NCI-H446 treated with DMSO at 0.1 percent for 48 hours (cell line): Measurements from ENCODE around the gene TNFSF10.
"Not testable (repeated sequence)": the region's sequence is repeated elsewhere in the genome, so short reads cannot be mapped to it uniquely, and the experiment has no call there.

ENCODE experiments used
- DNase-seq: peaks from one replicate; lab custom pipeline; 2025; lab: John Stamatoyannopoulos, UW

TNFSF10 gene

DNA sequence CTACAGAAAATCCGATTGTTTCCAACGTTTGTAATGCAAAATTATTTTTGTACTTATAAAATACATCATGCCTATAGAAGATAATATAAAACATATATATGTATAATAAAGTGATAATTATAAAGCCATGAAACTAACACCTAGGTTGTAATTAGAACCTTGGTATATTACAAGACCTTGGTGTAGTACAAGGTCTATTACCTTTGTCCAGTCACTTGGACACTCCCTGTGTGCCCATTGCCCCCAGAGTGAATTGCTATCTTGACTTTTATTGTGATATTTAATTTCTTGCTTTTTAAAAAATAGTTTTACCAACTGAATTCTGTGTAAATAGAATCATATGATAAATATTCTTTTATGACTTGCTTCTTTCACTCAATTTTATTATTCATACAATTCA, 20.7 kb upstream of the TNFSF10 start:
- DNase-seq, result no peak

DNA sequence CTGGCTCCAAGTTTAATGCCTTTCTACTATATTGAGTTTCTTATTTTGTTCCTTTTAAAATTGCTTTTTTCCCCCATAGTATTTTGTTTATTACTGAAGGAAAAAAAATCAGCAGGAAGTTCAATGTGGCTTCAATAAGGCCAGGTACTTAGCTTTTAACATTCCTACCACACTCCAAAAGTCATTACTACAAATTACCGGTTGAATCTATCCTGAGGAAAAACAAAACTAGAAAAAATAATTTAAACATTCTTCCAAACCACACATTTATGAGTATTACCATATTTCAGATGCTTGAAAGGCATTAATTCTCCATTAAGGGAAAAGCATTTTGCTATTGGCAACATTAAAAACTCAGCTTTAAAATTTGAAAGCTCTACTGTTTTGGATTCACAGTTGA, 20.2 kb upstream of the TNFSF10 start:
- no peak for DNase-seq

DNA sequence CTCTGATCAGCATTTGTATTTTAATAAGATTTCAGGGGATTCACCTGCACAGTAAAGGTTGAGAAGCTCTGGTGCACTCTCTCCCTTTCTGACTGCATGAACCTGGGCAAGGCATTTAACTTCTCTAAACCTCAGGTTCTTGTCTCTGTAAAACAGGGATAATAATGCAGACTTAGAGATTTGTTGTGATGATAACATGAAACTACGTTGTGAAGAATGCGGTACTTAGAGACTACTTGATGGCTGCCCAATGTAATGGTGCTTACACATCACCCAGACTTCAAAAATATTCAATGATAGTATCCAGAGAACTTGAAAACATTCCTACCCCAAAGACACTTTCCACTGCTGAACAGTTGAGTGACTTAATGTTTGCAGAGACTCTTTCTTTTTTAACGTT, 19.8 kb upstream of the TNFSF10 start:
- DNase-seq, result no peak

DNA sequence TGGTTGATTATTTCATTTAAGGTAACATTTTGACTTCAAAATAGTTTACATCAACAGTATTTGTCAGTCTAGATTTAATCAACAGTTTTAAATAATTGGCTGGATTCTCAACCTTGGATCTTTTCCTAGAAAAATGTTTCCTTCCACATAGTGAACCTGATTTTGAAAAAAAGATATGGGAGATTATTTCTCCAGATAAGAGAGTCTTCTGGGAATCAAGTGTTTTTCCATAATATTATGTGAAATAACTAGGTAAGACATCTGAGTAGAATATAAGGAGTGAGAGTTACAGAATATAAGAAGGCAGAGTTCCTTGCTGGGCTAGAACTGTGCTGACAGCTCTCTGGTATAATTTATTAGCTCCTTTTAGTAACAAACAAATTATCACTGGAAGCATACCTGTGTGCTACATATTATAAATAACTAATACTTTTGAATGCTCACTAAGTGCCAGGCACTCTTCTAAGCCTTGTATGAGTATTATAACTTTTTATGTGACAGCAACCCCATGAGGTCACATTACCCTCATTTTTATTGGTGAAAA, 18.8 kb upstream of the TNFSF10 start:
- no peak for DNase-seq

DNA sequence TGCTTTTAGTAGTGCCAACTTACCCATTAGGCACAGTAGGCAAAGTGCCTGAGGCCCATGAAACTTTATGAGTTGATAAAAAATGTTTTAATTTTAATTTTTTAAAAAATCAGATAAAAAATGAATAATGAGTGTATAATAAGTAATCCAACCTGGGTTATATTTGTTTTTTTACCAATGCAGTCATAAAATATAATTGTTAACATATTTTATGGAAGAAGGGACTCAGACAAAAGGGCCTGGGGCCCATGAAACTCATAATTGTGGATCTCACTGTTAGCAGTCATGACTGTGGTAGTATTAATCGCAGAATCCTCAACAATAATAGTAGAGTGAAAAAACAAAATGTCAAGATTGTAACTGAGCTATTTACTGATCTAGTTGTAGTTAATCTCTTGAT, 16.8 kb upstream of the TNFSF10 start:
- no peak for DNase-seq

DNA sequence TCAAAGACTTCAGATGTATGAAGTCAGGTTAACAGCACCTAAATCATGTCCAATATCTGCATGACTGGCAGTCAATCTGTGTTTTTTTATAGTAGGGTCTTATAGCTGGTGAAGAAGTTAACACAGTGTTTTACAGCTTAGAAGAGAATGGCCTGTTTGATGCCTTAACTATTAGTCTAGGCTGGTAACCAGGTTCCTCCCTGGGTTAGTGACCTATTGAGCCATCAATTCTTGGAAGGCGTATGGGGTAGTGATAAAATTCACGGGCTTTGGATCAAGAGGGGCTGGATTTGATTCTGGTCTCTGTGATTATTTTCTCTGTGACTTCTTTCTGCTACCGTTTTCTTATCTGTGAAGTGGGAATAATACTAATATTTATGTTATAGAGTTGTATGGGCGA, 16.0 kb upstream of the TNFSF10 start:
- DNase-seq, result no peak

DNA sequence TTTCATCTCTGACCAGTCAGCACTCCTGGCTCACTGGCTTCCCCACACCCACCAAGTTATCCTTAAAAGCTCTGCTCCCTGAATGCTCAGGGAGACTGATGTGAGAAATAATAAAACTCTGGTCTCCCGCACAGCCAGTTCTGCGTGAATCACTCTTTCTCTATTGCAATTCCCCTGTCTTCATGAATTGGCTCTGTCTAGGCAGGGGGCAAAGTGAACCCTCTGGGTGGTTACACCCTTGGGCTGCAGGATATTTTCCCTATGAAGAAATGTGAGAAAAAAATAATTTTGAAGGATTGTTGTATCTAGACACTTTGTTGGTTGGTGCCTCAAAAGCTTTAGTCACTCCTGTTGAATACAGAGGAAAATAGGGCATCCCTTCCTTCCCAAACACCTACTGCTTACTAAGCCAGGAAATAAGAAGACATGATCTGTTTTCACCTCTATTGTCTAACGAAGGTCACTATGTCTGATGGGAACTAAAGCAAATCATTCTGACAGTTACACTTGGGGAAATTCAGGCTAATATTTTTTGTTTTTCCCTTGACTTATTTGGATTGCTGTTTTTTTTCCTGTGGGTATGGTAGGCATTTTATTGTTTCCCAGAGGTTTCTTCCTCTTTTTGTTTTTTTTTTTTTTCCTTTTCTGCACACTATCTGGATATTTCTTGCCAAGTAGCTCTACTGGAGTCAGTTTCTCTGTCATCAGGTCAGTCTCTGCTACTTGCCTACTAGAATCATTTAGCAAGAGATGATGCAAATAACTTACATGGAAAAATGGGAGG, 15.3 kb upstream of the TNFSF10 start:
- DNase-seq, result no peak

DNA sequence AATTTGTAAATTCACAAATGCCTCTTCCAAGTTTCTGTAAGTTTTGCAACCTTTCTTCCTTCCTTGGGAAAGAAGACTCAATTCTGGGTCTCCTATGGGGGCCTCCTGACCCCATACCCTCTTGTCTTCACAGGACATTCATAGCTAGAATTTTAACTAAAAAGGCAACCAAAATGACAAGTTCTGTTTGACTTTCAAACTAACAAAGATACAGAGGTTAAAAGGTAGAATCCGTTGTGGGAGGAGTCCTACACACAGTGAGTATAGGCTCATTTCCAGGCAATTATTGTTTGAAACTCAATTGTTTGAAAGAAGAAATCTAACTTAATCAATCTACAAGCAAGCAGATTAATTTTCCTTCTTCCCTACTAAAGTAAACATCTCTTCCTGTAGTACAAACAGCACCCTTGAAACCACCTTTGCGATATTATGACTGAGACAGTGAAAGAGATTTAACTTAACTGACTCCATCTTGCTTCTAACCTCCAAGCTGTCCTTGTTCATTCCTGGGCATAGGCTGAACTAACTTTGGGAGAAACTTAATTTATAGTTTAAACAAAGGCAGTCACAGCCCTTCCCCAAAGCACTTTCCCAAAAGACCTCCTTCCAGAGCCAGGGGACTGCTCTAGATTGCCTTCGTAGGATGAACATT, 14.4 kb upstream of the TNFSF10 start:
- DNase-seq, result no peak

DNA sequence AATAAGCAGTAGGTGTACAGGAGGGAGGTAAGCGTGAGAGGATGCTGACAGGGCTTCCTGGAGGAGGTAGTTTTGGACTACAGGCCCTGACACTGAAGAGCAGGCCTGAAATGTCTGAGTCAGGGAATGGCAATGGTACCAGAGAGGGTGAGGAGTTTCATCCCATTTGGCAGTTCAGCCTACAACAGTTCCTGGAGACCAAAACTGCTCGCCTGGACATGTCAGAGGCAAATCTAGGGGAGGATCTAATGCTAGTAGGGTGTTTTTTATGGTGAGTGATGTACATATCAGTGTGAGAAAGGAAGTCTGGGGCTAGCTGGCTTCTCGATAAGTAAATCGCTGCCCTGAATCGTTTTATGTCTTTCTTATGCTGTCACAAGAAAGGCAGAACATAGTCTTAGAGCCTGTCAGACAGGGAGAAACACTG, 13.8 kb upstream of the TNFSF10 start:
- DNase-seq, result no peak

DNA sequence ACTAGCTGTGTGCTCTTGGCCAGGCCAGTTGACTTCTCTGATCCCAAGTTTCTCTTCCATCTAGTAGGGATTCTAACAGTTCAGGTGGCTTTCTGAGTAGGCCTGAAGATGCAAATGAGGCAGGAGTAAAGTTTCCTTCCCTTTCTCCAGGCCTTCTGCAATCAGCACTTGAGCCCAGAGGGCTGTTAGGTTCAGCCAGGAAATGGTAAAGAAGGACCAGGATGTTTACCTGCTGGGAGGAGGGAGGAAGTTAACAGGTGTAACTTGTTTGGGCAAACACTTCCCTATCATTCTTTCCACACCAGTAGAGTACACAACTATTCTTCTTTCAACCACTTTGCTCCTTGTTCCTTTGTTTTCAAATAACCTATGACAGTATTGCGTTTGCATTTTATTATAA, 13.3 kb upstream of the TNFSF10 start:
- no peak for DNase-seq

DNA sequence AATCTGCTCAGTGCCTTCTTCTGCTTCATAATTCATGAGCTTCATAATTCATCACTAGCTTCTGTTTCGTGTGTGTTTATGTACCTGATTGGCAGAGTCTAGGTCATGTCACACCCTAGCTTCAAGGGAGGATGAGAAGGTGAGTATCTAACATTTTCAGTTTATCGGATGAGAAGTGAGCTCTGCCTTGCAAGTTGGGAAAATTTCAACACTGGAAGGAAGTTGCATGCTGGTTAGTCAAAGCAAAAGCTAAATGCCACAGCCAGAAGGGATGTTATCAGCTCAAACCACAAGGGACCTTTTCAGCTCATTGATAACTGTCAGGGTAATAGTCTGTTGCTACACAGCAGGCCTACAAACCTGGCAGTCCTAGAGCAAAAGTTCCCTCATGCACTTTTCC, 7.3 kb upstream of the TNFSF10 start:
- no peak for DNase-seq

DNA sequence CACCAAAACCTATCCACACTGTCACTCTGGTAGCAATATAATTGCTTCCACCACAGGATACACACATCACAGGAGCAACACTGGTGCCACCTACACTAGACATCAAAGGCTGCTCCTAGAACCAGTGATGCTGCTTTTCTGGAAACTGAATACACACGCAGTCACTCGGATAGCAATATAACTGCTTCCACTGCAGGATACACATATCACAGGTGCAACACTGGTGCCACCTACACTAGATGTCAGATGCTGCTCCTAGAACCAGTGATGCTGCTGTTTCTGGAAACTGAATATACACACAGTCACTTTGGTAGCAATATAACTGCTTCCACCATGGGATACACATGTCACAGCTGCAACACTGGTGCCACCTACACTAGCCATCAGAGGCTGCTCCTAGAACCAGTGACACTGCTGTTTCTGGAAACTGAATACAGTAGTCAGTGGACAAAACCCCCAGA, 6.9 kb upstream of the TNFSF10 start:
- DNase-seq, result no peak

DNA sequence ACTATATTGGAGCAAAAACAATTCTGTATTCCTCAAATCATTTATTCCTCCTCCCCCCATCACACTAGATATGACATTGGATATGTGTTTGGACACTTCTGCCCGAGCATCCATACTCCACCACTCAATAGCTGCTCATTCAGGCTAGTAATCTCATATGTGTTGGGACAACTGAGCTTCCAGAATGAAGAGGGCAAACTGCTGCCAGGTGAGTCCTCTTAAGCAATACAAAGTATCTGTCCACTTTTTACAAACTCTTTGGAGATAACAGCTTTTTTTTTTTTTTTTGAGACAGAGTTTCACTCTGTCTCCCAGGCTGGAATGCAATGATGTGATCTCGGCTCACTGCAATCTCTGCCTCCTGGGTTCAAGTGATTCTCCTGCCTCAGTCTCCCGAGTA, 5.4 kb upstream of the TNFSF10 start:
- no peak for DNase-seq

DNA sequence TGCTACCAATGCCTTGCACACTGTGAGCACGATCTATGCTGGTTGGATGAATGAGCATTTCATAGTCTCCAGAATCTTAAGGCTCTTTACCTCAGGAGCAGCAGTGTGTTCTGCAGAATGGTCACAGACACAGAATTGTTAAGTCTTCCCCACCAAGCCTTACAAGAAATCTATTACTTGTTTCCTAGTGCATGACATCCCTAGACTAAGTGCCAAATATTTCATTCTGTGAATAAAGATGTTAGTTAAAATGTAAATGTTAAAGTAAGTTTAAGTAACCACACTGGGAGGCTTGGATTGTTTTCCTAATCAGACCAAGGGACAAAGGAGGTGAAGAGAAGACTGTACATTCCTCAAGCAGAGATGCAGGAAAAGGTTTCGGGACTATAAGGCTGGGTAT, 4.1 kb upstream of the TNFSF10 start:
- no peak for DNase-seq

DNA sequence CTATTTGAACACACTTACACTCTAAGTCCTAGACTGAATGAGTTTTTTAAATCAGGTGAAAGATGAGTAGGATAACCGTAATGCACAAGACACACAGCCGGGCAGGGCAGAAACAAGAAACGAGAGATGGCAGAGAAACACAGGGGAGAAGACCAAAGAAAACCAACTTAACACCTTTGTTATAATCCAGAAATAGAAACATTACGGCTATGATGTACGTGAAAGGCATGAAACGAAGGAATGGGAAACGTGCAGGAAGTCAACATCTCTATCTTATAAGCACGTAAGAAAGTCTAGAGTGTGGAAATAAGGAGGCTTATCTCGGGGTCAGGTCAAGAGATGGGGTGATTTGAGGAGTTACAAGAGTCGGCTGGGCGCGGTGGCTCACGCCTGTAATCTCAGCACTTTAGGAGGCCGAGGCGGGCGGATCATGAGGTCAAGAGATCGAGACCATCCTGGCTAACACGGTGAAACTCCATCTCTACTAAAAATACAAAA, 1.9 kb upstream of the TNFSF10 start:
- DNase-seq, result no peak

DNA sequence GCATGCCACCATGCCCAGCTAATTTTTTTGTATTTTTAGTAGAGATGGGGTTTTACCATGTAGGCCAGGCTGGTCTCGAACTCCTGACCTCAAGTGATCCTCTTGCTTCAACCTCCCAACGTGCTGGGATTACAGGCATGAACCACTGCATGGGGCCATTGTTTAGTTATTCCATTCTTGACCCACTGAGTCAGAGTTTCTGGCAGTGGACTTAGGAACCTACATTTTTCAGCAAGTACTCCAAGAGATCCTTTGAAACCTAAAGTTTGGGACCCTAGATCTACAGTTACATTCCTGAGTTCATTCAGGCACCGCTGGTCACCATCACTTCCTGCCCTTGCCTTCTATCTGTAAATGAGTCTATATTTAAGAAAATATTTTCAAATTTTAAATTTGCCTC, 1.4 kb upstream of the TNFSF10 start:
- no peak for DNase-seq

DNA sequence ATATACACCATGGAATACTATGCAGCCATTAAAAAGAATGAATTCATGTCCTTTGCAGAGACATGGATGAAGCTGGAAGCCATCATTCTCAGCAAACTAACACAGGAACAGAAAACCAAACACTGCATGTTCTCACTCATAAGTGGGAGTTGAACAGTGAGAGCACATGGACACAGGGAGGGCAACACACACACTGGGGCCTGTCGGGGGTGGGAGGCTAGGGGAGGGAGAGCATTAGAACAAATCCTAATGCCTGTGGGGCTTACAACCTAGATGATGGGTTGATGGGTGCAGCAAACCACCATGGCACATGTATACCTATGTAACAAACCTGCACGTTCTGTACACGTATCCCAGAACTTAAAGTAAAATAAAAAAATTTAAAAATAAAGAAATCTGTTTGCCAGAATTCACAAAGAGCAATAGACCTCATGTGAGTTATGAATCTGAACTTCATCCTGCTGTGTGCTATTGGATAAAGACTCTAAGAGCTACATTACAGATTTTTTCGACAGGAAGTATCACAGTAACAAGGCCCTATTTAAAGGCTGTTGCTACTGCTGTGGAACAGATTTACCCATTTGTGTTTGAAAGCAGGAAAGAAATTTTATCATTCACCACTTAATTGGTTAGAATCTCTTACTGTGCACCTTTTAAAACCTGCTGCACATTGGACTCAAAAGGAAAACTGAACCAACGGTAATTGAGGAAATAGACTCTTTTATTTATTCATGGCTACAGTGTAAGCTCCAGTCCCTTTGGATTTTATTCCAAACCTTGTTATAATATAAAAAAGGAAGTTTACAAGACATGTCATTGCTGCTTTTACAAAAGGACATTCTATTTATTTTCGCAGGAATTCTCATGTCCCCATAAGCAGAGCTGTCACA, 1.1 kb downstream of the TNFSF10 start:
- DNase-seq, result not testable (repeated sequence)

DNA sequence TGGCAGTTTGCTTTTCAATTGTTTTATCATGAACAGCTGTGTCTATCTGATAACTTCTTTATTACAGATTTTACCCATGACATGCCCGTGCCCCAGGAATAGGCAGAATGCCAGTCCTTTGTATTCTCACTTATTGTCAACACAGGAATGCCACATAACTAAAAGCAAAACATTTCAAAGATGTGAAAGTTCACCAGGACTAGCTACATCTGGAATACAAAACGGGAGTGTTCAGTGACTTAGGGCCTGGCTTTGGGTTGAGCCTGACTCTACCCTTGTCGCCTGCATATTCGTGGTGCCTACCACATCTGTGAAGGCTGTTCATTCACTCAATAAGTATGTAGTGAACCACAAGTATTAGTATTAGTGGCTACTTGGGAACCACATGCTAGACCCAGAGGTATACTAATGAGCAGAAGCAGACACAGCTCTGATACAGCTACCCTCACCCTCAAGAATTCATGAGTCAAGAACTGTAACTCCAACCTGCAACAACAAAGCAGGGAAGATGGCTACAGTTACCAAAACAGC, 2.9 kb downstream of the TNFSF10 start:
- DNase-seq, result no peak

DNA sequence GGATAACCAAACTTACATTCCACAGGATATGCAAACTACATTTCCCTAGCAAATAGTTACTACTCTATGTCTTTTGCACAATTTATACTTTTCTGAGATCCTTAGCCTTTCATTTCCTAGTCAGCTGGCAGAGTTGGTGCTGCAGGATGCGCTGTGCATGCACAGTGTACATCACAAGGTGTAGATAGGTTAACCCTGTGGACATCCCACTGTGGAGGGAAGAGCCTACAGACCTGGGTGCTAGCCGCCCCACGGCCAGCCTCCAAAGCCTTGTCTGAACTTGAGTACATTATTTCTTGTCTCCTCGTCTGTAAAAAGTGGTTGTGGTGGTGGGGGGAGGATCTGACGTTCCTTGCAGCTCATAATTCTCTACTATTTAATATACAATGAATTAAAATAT, 3.5 kb downstream of the TNFSF10 start:
- no peak for DNase-seq

DNA sequence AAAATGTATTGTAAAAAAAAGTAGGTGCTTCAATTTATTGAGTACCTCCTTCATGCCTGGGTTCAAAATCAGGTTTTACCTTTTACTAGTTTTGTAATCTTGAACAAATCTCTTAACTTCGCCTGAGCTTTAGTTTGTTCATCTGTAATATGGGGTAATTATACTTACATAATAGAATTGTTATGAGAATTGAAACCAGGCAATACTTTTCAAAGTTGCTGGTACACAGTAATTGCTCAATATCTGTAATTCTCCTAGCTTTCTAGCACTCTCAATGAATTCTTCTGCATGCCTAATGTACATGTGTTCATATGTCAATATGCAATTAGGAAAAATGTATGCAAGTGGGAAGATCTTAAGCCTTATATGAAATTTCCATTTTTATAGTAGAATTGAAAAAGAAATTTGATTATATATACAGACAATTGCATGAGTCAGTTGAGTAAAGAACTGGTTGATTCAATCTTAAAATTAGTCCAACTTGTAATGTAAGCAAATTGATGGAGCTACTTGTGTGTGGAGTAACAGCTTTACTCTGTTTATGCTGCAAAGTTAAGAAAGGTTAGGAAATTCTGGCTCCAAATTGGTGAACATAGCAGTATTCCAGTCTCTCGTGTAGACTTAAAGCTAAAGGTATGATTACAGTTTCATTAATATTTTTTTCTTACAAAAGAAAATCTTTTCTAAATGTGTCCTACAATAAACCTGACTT, 4.1 kb downstream of the TNFSF10 start:
- DNase-seq, result no peak

DNA sequence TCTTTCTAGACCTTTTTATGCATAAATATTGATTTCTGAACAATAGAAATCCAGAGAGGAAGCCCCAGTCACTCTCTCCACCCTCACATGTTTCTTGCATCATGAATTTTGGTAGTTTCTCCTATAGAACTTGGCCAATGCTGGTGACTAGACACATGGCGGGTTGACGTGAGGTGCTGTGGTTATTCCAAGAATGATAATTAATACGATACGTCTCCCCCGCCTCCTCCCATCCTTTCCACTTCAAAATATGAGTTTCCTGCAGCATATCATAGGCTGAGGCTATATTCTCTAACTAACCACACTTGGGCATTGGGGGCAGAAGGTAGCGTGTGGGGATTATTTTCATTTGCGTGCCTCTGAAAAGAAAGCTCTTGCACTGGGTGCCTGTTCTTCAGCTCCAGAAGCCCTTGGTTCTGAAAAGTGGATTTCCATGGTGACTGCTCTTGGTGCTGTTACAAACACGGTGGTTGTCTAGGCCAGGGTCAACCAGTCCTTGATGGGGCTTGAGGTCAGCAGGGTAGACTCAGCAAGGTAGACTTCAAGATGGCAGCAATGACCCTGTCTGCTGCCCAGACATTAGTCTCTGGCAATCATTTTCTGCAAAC, 5.3 kb downstream of the TNFSF10 start:
- no peak for DNase-seq
